ENCODE measurements around the gene TMEM143.
"Not testable (repeated sequence)": the region's sequence is repeated elsewhere in the genome, so short reads cannot be mapped to it uniquely, and the experiment has no call there.

The TMEM143 gene

DNA sequence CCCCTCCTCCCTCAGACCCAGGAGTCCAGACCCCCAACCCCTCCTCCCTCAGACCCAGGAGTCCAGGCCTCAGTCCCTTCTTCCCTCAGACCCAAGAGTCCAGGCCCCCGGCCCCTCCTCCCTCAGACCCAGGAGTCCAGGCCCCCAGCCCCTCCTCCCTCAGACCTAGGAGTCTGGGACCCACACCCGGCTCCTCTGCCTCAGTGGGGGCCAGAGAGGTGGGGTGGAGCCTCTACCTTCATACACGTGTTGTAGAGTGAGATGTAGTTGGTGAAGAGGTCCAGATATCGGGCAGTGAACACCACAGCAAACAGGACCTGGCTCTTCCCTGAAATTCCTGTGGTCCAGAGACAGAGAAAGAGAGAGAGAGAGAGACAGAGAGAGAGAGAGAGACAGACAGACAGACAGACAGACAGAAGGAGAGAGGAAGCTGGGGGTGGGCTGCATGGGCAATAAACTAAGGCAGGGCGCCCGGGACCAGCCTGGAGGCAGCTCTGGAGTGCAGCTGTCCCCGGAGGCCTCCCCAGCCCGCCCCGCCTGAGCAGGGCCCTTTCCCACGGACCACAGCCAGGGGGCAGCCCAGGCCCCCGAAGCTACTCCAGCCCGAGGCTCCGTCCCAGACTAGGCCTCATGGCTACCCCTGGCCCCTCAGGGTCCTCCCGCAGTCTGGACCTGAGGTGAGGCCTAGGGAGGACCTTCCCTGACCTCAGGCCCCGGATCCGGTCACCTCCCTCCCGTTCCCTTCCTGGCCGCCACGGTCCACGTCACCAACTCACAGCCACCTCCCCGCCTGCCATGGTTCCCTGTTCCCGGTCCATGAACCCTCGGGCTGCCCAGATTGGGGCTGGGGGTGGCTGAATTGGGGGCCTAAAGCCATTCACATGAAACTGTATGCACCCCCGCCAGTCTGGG lies 26.7 kb upstream of the TMEM143 start:
- no peak for DNase-seq

DNA sequence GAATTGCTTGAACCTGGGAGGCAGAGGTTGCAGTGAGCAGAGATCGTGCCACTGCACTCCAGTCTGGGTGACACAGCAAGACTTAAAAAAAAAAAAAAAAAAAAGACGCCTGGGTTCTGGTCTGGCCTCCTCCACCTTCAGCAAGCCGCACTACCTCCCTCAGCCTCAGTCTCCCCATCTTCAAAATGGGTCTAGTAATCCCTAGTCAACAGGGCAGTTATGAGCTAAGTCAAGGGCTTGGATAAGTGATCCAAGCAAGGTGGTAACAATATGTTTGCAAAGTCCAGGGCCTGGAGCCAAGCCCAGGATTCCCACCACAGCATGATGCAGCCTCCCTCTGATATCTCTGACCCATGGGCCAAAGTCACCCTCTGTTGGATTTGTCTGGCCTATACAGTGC lies 23.2 kb upstream of the TMEM143 start:
- DNase-seq = no peak

DNA sequence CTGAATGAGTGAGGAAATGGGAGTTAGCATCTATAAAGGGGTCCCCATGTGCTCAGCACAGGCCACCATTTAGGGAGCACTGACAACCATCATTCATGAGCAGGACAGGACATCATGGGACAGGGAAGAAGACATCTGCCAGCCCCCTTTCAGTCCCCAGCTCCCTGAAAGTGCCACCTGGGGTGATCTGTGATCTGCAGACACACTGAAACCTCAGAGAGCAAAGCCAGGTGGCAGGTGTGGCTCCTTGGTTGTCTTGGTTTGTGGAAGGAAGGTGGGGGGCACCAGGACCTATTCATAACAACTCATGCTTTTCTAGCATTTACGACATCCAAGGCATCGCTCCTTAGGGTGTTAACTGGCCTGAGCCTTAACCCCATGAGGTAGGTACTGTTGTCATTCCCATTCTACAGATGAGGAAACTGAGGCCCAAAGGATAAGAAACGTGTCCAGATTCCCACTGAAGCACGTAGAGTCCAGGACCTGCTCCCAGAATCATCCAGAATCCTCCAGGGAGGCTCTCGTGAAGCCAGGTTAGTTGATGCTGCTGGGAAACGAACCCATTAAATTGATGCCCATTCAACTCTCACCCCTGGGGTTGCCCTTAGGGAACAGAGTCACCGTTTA lies 21.8 kb upstream of the TMEM143 start:
- DNase-seq = no peak

- DNase-seq = no peak
Measured at GRCh38 chr19:48382286-48382685, 18.5 kb upstream of the TMEM143 start.

DNA sequence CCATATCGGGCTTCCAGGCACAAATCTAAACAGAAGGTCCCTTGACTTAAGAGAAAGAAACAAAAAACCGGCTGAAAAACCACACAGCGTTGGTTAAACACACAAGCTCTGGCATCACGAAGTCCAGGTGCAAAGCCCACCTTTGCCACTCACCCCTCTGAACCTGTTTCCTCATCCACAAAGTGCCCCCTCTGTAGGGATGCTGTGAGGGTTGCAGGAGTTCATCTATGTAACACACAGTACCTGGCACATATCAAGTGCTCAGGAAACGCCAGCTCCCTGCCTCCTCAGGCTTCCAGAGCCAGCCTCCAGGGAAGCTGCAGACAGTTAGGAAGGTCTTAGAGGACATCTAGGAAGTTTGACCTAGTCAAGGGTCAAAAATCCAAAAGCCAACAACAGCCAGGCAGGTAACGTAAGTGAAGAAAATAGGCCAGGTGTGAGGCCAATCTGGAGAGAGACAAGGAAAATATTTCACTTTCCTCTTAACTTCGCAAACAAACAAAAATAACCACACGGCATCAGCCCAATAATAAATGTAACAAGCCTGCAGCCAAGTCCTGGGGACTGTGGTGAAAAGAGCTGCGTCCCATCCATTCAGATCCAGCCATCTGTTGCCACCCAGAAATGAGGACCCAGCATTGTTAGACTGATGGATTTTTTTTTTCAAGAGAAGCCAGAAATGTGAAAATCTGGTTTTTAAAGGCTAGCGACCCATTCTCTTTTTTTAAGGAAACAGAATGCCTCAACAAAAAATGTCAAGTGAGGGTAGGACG lies 17.6 kb upstream of the TMEM143 start:
- DNase-seq = no peak

GRCh38 chr19:48379058-48379457 lies 15.3 kb upstream of the TMEM143 start:
- DNase-seq = no peak

- no peak for DNase-seq
Measured at GRCh38 chr19:48378194-48378570, 14.4 kb upstream of the TMEM143 start.

GRCh38 chr19:48373567-48373966 lies 9.8 kb upstream of the TMEM143 start:
- DNase-seq = no peak

DNA sequence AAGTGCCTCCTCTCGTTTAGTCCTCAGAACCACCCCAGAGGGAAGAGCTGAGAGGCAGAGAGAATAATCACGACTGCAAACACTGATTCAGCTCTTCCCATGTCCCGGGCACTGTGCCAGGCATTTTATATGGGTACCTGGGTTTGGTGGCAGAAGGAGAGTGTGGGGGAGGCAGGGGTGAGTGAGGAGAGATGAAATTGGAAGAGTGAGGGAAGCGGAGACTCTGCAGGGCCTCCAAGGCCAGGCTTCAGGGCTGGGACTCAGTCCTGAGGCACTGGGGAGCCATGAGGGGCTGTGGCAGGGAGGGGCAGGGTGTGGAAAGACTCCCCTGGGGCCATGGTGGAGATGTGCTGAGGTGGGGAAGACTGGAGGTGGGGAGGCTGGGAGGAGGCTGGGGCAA lies 9.2 kb upstream of the TMEM143 start:
- DNase-seq = peak; percentile 26

DNA sequence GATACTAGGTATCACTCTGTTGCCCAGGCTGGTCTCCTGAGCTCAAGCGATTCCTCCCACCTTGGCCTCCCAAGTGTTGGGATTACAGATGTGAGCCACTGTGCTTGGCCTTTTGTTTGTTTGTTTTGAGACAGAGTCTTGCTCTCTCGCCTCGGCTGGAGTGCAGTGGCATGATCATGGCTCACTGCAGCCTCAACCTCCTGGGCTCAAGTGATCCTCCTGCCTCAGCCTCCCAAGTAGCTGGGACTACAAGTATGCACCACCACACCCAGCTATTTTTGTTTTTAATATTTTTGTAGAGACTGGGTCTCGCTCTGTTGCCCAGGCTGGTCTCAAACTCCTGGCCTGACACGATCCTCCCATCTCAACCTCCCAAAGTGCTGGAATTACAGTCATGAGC lies 8.0 kb upstream of the TMEM143 start:
- DNase-seq = not testable (repeated sequence)

DNA sequence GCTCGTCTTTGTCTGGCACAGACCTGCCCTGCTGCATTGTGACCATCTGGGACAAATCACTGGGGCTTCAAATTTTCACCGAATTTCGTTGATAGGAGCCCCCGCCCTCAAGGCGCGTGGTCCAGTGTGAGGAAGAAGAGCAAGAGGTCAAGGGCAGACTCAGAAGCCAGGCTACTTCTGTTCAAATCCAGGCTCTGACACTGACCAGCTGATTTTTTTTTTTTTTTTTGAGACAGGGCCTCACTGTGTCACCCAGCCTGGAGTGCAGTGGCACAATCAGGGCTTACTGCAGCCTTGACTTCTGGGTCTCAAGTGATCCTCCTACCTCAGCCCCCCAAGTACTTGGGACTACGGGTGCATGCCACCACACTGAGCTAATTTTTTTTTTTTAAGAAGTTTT lies 7.6 kb upstream of the TMEM143 start:
- no peak for DNase-seq

DNA sequence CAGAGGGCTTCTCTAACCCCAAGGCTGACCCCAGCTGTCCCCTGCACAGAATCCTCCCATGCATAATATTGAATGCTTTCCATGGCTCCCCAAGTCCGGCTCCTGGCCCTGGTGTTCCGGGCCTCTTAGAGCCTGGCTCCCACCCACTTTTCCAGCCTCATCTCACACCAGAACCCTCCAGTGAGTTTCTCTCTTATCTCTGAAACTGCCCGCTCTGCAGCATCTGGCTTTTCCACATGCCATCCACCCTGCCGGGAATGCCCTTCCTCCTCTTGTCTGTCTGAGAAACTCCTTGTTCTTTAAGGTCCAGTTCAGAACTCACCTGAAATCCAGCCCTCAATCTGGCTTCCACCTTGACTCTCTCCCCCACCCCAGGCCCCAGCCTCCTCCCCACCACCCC lies 7.2 kb upstream of the TMEM143 start:
- DNase-seq = no peak

- DNase-seq = no peak
Measured at GRCh38 chr19:48368936-48369335, 5.2 kb upstream of the TMEM143 start.

DNA sequence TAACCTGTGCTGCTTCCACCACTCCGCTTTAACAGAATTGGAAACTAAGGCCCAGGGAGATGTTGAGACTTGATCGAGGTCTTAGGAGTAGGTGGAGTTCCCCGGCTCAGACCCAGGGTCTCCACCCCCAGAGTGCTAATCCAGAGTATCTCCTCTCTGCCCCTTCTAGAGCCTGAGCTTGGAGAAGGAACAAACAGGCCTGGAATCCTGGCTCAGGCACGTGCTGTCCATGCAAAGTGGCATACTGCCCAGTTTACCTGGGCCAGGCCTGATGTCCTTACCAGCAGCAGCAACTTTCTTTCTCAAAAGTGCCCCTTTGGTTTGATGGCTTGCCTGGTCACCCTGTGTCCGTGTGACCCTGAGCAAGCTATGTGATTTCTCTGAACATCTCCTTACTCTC lies 4.1 kb upstream of the TMEM143 start:
- DNase-seq = no peak

DNA sequence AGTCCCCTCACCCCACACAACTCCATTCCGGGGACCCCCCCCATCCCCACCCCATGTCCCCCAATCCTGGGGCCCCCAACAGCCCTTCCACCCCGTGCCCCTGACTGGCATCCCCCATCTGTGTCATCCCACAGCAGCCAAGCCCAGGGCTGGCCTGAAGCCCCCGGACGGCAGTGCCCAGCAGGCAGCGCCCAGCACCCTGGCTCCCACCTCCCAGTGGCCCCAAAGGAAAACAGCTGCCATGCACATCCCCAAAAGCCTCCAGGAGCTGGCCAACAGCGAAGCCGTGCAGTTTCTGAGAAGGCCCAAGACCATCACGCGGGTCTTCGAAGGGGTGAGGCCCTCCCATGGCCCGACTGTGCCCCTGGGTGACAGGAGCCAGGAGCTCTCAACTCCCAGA lies 1.9 kb upstream of the TMEM143 start:
- no peak for DNase-seq

GRCh38 chr19:48364598-48365348 lies 1.0 kb upstream of the TMEM143 start:
- no peak for DNase-seq

DNA sequence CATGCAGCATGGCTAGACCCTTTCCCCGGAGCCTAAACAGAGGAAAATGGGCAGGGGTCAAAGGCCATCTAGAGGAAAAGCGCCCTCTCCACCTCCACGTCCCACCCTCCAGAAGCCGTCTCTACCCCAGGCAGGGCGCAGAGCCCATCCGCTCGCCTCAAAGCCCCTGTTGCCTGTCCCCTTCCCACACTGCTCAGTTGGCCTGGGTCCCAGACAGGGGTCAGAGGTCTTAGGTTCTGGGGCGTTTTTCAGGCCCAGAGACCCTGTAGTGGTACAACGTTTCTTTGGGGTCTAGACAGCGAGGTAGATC lies 285 bp downstream of the TMEM143 start:
- DNase-seq = no peak

DNA sequence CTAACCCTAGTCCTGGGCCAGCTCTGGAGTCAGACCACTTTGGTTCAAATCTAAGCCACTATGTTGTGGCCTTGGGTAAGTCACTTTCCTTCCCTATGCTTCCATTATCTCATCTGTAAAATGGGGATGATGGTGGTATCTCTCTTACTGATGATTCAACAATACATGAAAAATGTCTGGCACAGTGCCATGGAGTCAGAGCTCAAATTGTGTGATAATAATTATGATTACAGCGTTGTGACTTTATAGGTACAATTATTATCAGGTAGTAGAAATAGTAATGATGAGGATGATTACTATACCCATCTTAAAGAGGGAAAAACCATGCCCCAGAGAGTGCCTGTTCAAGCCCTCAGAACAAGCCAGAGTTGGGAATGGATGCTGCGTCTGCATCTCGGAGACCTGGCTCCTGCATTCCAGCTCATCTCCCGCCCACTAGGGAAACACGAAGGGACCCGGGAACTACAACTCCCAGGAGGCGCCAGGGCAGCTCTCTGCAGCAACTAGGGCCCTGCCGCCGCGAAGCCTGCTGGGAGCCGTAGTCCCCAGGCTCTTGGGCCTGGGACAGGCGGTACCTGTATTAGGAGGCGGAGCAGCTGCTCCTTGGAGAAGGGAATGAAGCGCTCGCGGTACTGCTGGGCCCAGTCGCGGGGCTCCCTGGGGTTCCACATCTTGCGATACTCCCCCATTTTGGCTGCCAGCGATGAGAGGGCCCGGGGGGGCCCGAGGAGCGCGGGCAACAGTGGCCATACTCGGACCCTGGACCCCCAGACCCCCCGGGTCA lies 832 bp downstream of the TMEM143 start:
- DNase-seq = peak; percentile 96

GRCh38 chr19:48361912-48362311 lies 1.8 kb downstream of the TMEM143 start:
- no peak for DNase-seq

DNA sequence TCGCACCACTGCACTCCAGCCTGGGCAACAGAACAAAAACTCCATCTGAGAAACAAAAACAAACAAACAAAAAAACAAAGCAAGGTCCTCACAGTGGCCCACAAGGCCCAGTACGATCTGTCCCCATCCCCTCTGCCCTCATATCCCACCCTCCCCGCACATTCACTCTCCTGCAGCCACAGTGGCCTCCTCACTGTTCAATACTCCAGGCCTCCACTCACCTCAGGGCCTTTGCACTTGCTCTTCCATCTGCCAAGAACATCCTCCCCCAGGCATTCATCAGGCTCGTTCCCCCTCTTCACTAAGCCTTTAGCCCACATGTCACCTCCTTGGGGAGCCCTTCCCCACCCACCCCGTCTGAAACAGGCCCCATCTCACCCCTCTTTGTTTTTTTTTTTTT lies 4.6 kb downstream of the TMEM143 start:
- DNase-seq = no peak

DNA sequence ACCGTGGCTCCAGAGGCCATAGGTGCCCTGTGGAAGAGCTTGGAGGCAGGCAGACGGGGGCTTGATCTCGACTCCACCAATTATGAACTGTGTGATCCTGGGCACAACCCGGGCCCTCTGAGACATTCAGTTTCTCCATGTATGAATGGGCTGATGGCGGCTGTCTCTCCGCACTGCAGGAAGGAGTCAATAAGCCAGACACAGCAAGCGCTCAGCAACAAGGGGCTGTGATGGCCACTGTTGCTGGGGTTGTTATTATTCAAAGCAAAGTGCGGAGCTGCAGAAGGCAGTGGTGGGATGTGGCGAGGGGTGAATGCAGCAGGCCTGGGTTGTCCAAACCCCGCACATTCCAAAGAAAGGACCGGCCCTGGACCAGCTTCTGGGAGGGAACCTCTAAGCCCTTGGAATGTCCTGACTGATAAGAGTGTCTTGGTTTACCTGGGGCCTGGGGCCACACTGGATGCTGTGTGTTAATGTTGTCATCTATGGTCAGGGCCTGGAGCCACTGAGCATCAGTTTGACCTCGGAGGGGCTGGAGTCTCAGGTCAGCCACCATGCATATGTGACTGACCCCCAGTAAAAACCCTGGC lies 8.3 kb downstream of the TMEM143 start:
- no peak for DNase-seq

Measured in NCI-H2029 (cell line).